IPS DF 6.9 (cell line): Measurements from ENCODE around the gene MZB1.
A peak's percentile ranks its signal among the peaks of the same experiment; 100 is the strongest.

Source experiments
- DNase-seq: peaks from one replicate; pipeline ENCODE4 v3.0.0-alpha.2; 2013; ENCODE audit warnings: low read depth, low spot score
- H3K27ac ChIP-seq: one replicate; pipeline ENCODE4 v1.5.1; 2013; ENCODE audit warnings: low read length, control low read depth
- H3K27me3 ChIP-seq: 2 replicates; pipeline ENCODE4 v1.6.1; 2013; ENCODE audit warnings: mild to moderate bottlenecking, low read length; ENCODE audit not compliant: control insufficient read depth, insufficient read depth
- H3K36me3 ChIP-seq: 2 replicates; pipeline ENCODE4 v1.6.1; 2013; ENCODE audit warnings: low read length; ENCODE audit not compliant: control insufficient read depth, insufficient read depth
- H3K4me1 ChIP-seq: 2 replicates; pipeline ENCODE4 v1.6.1; 2013; ENCODE audit warnings: low read length; ENCODE audit not compliant: control insufficient read depth, insufficient read depth
- H3K4me3 ChIP-seq: 2 replicates; pipeline ENCODE4 v1.5.1; 2013; ENCODE audit warnings: mild to moderate bottlenecking, low read length
- H3K9me3 ChIP-seq: 2 replicates; pipeline ENCODE4 v1.6.1; 2013; ENCODE audit warnings: low read length, inconsistent platforms; ENCODE audit not compliant: control insufficient read depth, insufficient read depth
- WGBS: extraction: QIAGEN DNeasy Blood & Tissue Kit; methylation state at CpG from one replicate; pipeline ENCODE4 v1.1.7; 2013; ENCODE audit warnings: mixed read lengths, missing lambda C conversion rate; ENCODE audit not compliant: insufficient read length, insufficient coverage; 5-methylcytosine and 5-hydroxymethylcytosine counted together

The MZB1 gene

GRCh38 chr5:139399501-139400121 lies 9.9 kb upstream of the MZB1 start:
- no peak overlapping the region for H3K27ac ChIP-seq
- peaks cover 10% of the 10 kb centered on the region for H3K4me1 ChIP-seq
- WGBS, result no CpG with 5 or more reads among the region's 6 CpGs
- no peak overlapping the region for H3K4me3 ChIP-seq
- peaks cover 8% of the 10 kb centered on the region; the same call in 1 of the 2 replicates for H3K36me3 ChIP-seq
- no peaks in the 10 kb centered on the region; the same call in 1 of the 2 replicates for H3K27me3 ChIP-seq
- H3K9me3 ChIP-seq, result no peaks in the 10 kb centered on the region
- no peak for DNase-seq

GRCh38 chr5:139397921-139398320 lies 8.2 kb upstream of the MZB1 start:
- H3K9me3 ChIP-seq, result no peaks in the 10 kb centered on the region
- no peak for DNase-seq
- H3K4me1 ChIP-seq, result peaks cover 9% of the 10 kb centered on the region
- peaks cover 8% of the 10 kb centered on the region; the same call in 1 of the 2 replicates for H3K36me3 ChIP-seq
- no CpG with 5 or more reads among the region's 6 CpGs for WGBS
- no peak overlapping the region for H3K4me3 ChIP-seq
- H3K27me3 ChIP-seq, result peaks cover 10% of the 10 kb centered on the region; the same call in 1 of the 2 replicates
- H3K27ac ChIP-seq, result no peak overlapping the region

- Histone ChIP-seq H3K27ac (no peak overlapping the region), H3K4me1 (peaks cover 9% of the 10 kb centered on the region), H3K27me3 (peaks cover 10% of the 10 kb centered on the region; the same call in 1 of the 2 replicates), H3K4me3 (no peak overlapping the region), H3K36me3 (peaks cover 8% of the 10 kb centered on the region; the same call in 1 of the 2 replicates), H3K9me3 (no peaks in the 10 kb centered on the region)
- WGBS, result no CpG with 5 or more reads among the region's 8 CpGs
- no peak for DNase-seq
Measured at GRCh38 chr5:139396691-139397090, 7.0 kb upstream of the MZB1 start.

GRCh38 chr5:139395844-139396640 lies 6.3 kb upstream of the MZB1 start:
- no peak for DNase-seq

GRCh38 chr5:139394654-139395566 lies 5.2 kb upstream of the MZB1 start, which contains the start of gene PROB1:
TSS of gene PROB1 (minus strand) at chr5:139395104. CDS start at chr5:139395081, 23 bp downstream.
- peaks cover 9% of the 10 kb centered on the region for H3K4me1 ChIP-seq
- no peak within 1 kb of the TSS for H3K27ac ChIP-seq
- DNase-seq, result no peak
- peaks cover 10% of the 10 kb centered on the region; the same call in 1 of the 2 replicates for H3K27me3 ChIP-seq
- peak within 1 kb of the TSS; percentile 48; the same call in 1 of the 2 replicates for H3K4me3 ChIP-seq
- no peaks in the 10 kb centered on the region for H3K9me3 ChIP-seq
- H3K36me3 ChIP-seq, result peaks cover 3% of the 10 kb centered on the region; the same call in 1 of the 2 replicates
- WGBS, result no CpG with 5 or more reads among the region's 76 CpGs

More at GRCh38 chr5:139395844-139396640, 6.3 kb upstream of the MZB1 start:
- Histone ChIP-seq H3K27me3 (peaks cover 10% of the 10 kb centered on the region; the same call in 1 of the 2 replicates), H3K4me1 (peaks cover 9% of the 10 kb centered on the region), H3K9me3 (no peaks in the 10 kb centered on the region), H3K27ac (no peak overlapping the region), H3K4me3 (no peak overlapping the region), H3K36me3 (peaks cover 5% of the 10 kb centered on the region; the same call in 1 of the 2 replicates)
- no CpG with 5 or more reads among the region's 8 CpGs for WGBS

GRCh38 chr5:139394123-139394653 lies 4.5 kb upstream of the MZB1 start:
- Histone ChIP-seq H3K27ac (no peak overlapping the region), H3K9me3 (no peaks in the 10 kb centered on the region), H3K27me3 (peaks cover 10% of the 10 kb centered on the region; the same call in 1 of the 2 replicates), H3K36me3 (0 out of 2 replicates have a peak, but pooled peaks cover under 1% of the 10 kb centered on the region), H3K4me1 (peaks cover 9% of the 10 kb centered on the region), H3K4me3 (peak overlapping the region; percentile 48; the same call in 1 of the 2 replicates)
- no peak for DNase-seq
- WGBS, result no CpG with 5 or more reads among the region's 62 CpGs

GRCh38 chr5:139393497-139394122 lies 3.9 kb upstream of the MZB1 start:
- WGBS, result no CpG with 5 or more reads among the region's 49 CpGs
- H3K27me3 ChIP-seq, result peaks cover 10% of the 10 kb centered on the region; the same call in 1 of the 2 replicates
- no peak overlapping the region for H3K27ac ChIP-seq
- peaks cover 9% of the 10 kb centered on the region for H3K4me1 ChIP-seq
- 0 out of 2 replicates have a peak, but pooled peaks cover 2% of the 10 kb centered on the region for H3K36me3 ChIP-seq
- H3K9me3 ChIP-seq, result no peaks in the 10 kb centered on the region
- peak overlapping the region; percentile 48; the same call in 1 of the 2 replicates for H3K4me3 ChIP-seq
- no peak for DNase-seq

- Histone ChIP-seq H3K27me3 (peaks cover 10% of the 10 kb centered on the region; the same call in 1 of the 2 replicates), H3K27ac (no peak overlapping the region), H3K4me1 (peaks cover 15% of the 10 kb centered on the region), H3K4me3 (peak overlapping the region; percentile 48; the same call in 1 of the 2 replicates), H3K9me3 (no peaks in the 10 kb centered on the region), H3K36me3 (0 out of 2 replicates have a peak, but pooled peaks cover 2% of the 10 kb centered on the region)
- no CpG with 5 or more reads among the region's 77 CpGs for WGBS
- DNase-seq, result no peak
Measured at GRCh38 chr5:139392678-139393496, 3.2 kb upstream of the MZB1 start.

- peak overlapping the region; percentile 48; the same call in 1 of the 2 replicates for H3K4me3 ChIP-seq
- no peaks in the 10 kb centered on the region for H3K9me3 ChIP-seq
- peaks cover 16% of the 10 kb centered on the region for H3K4me1 ChIP-seq
- no peak overlapping the region for H3K27ac ChIP-seq
- 0 out of 2 replicates have a peak, but pooled peaks cover 2% of the 10 kb centered on the region for H3K36me3 ChIP-seq
- whole genome bisulfite sequencing, result no CpG with 5 or more reads among the region's 36 CpGs
- H3K27me3 ChIP-seq, result peaks cover 10% of the 10 kb centered on the region; the same call in 1 of the 2 replicates
- DNase-seq, result no peak
Measured at GRCh38 chr5:139392324-139392677, 2.6 kb upstream of the MZB1 start.
